Occipital lobe (tissue), 2 donors: Measurements from ENCODE around the gene ATIC. TPM values are rescaled to one million over a fixed set of nuclear protein-coding genes. Genes with fewer than 3 reads are reported as not detected.
"Not testable (repeated sequence)": the region's sequence is repeated elsewhere in the genome, so short reads cannot be mapped to it uniquely, and the experiment has no call there.

Experiments used
- DNase-seq: peaks from one replicate; lab custom pipeline; 2025; lab: John Stamatoyannopoulos, UW
- total RNA-seq: library from RNA; depleted of rRNA; stranded (reverse); fragments of >200 nt; gene quantifications from one replicate; pipeline ENCODE4 v1.2.3, GENCODE V29; 2014

ATIC gene
- total RNA-seq, 1 donor from 2014 or later, result 18.6 TPM

DNA sequence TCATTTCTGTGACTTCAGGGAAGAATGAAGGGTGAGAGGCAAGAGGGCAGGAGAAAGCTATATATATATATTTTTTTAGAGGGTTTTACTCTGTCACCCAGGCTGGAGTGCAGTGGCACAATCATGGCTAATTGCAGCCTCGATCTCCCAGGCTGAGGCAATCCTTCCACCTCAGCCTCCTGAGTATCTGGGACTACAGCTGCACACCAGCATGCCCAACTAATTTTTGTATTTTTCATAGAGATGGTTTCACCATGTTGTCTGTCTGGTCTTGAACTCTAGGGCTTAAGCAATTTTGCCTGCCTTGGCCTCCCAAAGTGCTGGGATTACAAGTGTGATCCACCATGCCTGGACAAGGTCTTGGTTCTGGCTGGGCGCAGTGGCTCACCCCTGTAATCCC lies 3.4 kb downstream of the ATIC start:
- no peak for DNase-seq

DNA sequence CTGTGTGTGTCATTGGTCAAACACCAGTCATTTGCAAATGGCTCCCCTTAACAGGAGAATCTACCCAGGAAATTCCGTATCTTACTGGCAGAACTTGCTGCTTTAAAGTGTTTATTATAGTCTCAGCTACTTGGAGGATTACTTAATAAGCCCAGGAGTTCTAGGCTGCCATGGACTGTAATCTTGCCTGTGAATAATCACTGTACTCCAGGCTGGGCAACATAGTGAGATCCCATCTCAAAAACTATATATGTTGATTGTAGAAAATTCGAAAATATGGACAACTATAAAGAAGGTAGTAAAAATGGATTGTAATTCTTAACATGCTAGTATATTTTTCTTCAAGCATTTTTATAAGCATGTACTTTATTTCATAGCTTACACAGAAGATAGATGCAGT lies 4.5 kb downstream of the ATIC start:
- DNase-seq, result no peak

DNA sequence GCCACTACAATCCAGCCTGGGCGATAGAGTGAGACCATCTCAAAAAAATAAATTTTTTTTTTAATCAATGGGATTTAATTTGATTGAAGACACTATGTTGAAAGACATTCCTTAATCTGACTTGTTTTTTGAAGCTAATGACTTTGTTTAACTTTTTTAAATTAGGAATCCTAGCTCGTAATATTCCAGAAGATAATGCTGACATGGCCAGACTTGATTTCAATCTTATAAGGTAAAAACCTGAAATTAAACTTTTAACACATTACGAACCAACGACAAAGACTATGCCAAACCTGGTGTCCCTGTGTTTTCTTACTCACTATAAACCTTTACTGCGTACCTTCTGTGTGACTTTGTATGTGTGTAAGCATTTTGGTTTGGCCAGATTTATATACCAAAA lies 7.6 kb downstream of the ATIC start:
- DNase-seq, result no peak

DNA sequence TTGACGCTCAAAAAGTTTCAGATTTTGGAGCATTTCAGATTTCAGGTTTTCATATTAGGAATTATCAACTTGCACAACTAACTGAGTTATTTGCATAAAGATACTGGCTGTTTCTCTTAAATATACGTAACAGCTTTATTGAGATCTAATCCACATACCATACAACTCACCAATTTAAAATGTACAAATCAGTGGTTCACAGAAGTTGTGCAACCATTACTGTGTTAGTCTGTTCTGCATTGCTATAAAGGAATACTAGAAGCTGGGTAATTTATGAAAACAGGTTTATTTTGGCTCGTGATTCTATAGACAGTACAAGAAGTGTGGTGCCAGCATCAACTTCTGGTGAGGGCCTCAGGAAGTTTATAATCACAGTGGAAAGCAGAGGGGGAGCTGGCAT lies 8.2 kb downstream of the ATIC start:
- no peak for DNase-seq

DNA sequence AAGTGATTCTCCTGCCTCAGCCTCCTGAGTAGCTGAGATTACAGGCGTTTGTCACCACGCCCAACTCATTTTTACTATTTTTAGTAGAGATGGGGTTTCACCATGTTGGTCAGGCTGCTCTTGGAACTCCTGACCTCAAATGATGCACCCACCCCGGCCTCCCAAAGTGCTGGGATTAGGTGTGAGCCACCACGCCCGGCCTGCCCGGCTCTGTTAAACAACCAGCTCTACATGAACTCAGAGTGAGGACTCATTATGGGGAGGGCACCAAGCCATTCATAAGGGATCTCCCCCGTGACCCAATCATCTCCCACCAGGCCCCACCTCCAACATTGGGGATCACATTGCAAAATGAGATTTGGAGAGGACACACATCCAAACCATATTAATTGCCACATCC lies 8.8 kb downstream of the ATIC start:
- DNase-seq, result no peak

DNA sequence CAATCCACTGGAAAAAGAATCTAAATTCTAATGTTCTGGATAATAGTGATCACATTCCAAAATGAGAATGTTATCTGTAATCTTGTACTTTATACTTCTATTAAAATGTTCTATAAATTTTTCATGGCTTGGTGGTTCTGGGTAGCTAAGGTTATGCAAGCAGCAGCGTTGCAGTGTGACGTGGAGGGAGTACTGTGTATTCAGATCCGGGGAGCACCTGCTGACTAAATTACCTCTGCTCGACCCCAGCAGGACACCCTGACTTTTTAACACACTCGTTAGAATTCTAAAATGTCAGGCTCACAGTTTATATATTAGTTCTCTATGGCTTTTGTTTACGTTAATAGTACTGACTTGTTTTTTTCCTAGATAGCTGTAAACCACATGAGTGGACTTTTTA lies 13.0 kb downstream of the ATIC start:
- DNase-seq, result no peak

DNA sequence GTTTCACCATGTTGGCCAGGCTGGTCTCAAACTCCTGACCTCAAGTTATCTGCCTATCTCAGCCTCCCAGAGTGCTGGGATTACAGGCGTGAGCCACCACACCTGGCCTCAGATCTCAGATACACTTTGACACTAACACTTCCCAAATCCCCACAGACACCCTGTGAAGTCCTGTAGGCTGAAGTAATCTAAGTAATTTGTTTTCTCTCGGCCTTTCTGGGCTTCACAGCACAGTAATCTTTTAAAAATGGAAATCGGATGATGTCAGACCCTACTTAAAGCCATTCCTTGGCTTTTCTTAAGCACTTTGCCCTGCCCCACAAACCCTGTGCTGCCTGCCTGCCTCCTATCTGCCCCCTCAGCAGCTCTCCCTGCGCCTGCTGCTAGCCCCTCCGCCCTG lies 16.2 kb downstream of the ATIC start:
- no peak for DNase-seq

DNA sequence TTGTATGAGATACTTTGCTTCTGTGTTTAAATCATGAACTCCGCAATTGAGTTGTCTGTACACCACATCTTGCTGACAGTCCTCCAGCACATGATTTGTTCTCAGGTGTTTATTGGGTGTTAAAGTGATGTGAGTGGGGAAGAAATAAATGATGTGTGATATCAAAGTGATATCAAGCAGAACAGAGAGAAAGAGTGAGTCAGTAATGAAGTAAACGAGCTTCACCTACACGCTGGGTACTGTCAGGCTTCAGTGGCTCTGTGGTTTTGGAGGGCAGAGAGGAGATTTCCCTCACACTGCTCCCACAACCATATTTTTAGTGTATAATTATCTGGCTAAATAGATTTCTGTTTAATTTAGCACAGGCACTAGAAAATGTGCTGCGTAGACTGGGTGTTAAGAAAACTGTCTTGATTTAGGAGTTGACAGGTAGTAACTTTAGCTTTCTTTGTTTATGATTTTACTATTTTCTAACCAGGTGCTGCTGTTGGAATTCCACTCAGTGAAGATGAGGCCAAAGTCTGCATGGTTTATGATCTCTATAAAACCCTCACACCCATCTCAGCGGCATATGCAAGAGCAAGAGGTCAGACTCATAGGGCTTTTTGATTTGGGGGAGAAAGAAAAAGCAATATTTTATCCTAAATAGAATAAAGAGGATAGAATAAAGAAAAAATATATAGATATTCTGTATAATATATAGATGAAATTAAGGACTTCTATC lies 21.2 kb downstream of the ATIC start:
- DNase-seq, result no peak

DNA sequence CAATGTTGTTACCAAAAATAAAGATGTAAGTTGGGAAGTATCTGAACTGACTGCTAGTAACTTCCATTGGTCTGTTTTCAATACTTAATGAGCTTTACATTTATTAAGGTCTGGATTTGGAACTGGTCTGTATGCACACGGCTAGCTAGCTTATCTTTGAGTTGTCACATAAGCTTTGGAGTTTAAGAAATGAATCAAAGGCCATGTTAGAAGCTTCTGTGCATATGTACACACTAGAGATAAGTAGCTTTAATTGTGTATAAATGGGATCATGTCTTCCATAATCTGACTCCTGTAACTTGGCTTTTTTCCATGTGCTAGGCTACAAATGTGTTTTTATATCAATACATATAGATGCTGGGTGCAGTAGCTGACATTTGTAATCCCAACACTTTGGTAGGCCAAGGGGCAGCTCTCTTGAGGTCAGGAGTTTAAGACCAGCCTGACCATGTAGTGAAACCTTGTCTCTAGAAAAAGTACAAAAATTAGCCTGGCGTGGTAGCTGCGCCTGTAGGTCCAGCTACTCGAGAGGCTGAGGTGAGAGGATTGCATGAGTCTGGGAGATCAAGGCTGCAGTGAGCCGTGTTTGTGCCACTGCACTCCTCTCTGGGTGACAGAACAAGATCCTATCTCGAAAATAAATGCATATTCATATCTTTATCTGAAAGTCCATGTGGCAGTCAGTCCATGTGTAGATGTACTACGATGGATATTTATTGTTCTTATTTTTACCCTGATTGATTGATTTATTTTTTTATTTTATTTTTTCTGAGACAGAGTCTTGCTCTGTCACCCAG lies 27.2 kb downstream of the ATIC start:
- no peak for DNase-seq

DNA sequence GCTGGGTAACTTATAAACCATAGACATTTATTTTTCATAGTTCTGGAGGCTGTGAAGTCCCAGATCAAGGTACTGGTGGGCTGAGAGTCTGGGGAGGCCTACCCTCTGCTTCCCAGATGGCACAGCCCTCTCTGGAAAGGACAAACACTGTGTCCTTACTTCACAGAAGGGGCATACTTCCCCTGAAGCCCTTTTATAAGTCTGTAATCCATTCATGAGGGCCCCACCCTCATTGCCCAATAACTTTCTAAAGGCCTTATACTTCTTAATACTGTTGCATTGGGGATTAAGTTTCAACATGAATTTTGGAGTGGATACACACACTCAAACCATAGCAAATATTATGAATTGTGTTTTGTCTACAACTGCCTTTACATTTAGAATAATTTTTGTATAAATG lies 36.0 kb downstream of the ATIC start:
- no peak for DNase-seq

DNA sequence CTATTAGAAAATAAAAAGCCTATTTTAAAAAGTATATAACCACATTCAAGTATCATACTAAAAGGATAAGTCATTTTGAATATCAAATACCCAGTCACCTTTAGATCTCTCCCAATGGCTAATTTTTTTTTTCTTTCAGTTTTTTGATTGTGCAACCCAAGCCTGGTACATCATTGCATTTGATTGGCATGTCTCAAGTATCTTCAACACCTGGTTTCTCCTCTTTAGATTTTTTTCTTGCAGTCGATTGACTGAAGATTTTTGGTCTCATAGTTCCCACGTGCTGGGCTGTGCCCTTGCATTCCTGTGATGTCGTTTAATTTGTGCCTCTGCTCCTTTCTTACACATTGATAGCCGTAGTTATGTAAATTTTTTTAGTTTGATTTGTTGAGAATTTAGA lies 40.7 kb downstream of the ATIC start:
- no peak for DNase-seq

DNA sequence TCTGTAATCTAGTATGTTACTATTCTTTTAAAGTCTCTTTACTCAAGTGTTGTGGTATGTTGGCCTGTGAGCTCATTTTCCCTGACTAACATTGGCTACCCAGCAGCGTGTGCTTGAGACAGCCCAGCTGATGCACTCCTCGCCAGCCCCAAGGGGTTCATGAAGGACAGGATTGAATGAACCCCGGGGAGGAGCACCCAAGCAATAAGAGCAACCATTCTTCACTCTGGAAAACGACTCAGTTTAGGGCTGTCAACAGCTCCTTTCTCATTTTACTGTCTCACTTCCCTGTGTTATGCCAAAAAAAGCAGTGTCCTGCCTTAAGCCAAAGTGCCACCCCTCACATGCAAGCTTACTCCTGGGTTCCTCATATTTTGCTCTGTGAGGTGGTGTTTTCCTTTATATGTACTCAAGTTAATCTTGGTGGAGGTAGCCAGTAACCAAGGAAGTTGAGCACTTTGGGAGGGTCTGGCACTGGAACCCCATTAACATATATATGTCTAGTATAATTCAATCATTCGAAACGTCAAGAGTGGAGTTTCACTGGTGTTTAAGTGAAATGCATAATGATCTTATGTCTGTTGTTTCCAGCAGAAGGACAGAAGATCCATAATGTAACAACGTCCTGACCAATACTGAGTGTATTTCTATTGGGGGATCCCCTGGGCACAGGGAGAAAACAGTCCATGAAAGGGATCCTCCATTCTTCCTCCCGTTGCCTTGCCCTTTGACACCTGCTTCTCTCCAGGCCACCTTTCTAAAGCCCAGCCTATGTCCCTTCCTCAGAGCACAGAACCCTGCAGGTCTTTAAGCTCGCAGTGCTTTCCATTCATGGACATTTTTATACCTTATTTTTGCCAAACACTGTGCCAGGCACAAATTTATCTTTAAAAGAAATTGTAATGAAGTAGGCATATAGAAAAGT lies 43.2 kb downstream of the ATIC start:
- DNase-seq, result no peak

DNA sequence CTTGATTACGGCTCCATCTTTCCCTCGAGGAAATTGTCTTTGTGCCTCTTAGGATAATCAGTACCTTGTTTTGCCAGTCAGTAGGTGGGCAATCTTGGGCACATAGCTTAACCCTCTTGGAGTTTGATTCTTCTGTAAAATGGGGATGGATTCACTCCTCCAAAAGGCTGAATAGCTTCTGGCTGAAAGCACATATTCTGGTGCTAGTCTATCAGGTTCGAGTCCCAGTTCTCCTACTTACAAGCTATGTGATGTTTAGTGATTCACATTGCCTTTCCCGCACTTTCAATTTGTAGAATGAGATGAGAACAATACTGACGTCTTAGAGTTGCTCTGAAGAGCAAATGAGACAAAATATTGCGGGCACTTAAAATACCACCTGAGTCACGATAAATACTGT lies 43.9 kb downstream of the ATIC start:
- no peak for DNase-seq

DNA sequence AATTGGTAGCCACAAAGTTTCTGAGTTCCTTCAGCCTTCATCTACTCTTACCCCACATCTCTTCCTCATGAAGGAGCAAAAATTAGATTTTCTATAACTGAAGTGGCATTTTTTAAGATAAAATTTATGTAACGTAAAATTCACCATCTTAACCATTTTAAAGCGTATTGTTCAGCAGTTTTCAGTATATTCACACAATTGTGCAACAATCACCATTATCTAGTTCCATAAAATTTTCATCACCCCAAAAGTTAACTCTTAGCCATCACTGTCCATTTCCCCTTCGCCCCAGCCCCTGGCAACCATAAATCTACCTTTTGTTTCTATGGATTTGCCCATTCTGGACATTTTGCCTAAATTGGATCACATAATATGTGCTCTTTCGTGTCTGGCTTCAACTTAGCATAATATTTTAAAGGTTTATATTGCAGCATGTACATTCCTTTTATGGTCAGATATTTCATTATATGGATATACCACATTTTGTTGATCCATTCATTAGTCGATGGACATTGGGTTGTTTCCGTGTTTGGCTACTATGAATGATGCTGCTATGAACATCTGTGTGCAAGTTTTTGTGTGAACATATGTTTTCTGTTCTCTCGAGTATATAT lies 44.6 kb downstream of the ATIC start:
- DNase-seq, result no peak

DNA sequence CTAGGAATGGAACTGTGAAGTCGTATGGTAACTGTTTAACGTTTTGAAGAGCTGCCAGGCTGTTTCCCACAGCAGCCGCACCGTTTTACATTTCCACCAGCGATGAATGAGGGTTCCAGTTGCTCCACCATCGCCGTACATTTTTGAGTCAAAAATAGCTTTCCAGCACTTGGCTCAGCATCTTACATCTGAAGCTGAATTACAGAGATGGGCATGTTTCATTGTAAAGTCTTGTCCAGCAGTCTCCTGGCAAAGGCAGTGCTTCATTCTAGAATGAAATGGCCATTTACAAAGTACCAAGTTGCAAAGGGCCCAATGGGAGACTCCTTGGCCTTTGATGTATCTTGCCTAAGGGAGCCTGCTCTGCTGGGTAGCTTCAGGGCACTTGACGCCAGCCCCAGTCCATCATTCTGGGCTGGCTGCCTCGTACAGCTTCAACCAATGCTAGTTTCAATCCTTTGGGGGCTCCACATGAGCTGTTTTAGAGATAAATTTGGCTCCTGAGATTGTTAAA lies 45.1 kb downstream of the ATIC start:
- no peak for DNase-seq

DNA sequence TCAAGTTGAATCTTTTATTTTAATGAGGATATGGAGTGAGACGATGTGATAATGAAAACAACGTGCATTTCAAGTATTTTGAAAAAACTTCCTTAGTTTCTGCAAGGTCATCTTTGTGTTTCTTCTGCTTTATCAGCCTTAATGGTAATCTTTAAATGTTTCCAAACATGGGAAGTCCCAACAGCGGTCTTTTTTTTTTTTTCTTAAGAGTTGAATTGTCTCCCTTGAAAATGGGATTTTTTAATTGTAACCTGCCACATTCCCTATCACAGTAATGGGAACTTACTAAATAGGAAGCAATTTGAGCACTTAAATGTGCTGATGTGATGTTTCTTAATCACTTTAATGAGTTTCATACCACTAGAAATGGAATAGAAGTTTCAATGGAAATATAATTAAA lies 45.8 kb downstream of the ATIC start:
- no peak for DNase-seq

DNA sequence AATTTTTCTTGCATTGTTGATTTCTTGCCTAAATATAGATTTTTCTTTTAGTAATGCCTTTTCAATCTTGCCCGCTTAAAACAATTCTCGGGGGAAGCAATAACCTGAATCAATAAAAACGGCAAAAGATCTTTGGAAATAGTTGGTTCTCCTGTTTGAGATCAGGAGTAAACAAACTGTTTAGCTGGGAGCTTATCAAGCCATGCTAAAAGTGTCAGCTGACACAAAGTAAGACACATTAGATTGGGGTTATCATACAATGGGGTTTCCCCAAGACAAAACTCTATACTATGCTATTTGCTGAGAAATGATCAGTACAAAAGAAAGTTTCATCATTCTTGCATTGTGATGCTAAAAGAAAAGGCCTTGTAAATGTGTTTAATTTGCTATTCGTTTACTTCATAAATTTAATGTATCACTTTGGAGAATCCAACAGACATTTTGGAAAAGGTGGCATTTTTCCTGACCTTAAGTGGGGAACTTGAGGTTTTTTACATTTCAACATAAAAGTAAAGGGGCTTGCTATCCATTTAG lies 46.5 kb downstream of the ATIC start:
- no peak for DNase-seq

DNA sequence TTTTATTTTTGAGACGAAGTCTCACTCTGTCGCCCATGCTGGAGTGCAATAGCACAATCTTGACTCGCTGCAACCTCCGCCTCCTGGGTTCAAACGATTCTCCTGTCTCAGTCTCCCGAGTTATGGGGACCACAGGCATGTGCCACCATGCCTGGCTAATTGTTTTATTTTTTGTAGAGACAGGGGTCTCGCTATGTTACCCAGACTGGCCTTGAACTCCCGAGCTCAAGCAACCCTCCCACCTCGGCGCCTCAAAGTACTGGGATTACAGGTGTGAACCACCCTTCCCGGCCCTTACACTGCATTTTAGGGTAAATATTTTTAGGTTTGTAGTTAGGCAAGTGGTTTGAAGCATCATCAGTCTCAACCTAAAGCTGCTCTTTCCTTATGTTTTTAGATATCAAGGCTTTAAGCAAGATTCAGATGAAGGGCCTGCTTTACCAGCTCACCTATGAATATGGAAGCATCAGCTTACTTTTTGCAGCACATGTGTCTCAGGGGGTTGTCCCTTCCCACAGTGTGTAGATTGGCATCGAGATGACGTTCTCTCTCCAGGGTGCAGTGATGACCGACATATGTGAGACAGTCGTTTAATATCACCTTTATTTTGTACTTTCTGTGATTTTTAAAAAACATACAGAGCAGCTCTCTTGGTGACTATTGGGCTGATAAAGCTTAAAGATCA lies 47.2 kb downstream of the ATIC start:
- DNase-seq, result no peak

DNA sequence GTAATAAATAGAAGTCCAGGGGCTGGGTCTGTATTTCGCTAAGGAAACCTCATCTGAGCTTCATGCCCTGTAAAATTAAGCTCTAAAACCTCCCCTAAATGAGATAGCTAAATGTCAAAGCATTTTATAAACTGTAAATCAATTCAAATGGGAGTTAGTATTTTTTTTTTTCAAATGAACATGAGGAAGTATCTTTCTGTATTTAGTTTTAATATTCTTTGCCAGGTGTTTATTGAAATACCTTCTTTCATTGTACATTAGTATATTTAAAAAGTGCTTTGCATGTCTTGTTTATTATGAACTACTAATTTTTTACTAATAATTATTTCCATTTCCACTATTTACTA lies 47.7 kb downstream of the ATIC start:
- DNase-seq, result no peak

DNA sequence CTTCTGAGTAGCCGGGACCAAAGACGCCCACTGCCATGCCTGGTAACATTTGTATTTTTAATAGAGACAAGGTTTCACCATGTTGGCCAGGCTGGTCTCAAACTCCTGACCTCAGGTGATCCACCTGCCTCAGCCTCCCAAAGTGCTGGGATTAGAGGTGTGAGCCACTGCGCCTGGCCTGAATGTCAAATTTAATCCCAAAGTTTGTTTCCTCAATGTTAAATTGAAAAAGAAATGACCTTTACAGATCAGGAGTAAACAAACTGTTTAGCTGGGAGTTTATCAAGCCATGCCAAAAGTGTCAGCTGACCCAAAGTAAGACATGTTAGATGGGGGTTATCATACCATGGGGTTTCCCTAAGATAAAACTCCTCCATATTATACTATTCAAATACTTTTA lies 48.2 kb downstream of the ATIC start:
- not testable (repeated sequence) for DNase-seq

DNA sequence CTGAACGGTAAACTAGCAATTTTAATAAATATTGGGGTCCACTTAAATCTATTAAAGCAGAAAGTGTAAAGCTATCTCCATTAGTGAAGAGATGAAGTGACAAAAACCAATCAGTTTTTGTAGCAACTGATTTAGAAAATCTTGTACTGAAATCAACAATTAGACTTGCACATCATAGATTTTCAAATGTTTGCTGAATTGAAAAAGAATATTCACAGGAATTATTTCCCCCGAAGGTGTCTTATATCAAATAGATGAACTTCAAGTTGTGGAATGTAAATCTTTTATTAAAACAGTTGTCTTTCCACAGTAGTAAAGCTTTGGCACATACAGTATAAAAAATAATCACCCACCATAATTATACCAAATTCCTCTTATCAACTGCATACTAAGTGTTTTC lies 48.7 kb downstream of the ATIC start:
- DNase-seq, result no peak
